DND-41 (cell line): ENCODE results near the gene PPP1CC.

Source experiments
- EZH2 ChIP-seq: IDR thresholded peaks from 3 replicates; pipeline ENCODE4 v1.6.1; 2012; ENCODE audit warnings: borderline replicate concordance, low read depth, mild to moderate bottlenecking, moderate library complexity, low read length, inconsistent platforms; ENCODE audit not compliant: severe bottlenecking
- TF ChIP-seq, protein P1 (sequence below): IDR thresholded peaks from 2 replicates; pipeline ENCODE4 v1.5.1; 2012; ENCODE audit warnings: borderline replicate concordance, low read length, moderate library complexity, mild to moderate bottlenecking; ENCODE audit not compliant: poor library complexity, severe bottlenecking; ENCODE audit errors: extremely low read depth

DNA sequence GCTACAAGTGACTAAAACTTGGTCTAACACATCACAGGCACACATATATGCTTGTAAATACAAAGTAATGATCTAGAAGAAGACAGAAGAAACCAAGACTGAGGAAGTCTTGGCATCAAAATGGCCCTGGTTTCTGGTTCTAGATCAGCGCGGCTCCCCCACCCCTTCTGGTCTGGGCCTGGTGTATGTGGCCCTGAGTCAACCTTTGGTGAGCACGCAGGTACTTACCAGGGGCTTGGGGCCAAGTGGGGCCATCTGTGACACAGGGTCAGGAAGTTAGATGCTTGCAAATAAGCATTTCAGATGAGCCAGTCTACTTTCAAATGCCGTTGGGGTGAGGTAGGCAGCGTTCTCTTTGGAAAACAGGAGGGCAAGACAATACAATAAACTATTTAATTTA lies 40.6 kb downstream of the PPP1CC start:
- TF ChIP-seq, protein P1, sequence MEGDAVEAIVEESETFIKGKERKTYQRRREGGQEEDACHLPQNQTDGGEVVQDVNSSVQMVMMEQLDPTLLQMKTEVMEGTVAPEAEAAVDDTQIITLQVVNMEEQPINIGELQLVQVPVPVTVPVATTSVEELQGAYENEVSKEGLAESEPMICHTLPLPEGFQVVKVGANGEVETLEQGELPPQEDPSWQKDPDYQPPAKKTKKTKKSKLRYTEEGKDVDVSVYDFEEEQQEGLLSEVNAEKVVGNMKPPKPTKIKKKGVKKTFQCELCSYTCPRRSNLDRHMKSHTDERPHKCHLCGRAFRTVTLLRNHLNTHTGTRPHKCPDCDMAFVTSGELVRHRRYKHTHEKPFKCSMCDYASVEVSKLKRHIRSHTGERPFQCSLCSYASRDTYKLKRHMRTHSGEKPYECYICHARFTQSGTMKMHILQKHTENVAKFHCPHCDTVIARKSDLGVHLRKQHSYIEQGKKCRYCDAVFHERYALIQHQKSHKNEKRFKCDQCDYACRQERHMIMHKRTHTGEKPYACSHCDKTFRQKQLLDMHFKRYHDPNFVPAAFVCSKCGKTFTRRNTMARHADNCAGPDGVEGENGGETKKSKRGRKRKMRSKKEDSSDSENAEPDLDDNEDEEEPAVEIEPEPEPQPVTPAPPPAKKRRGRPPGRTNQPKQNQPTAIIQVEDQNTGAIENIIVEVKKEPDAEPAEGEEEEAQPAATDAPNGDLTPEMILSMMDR: no peak
- no peak for TF ChIP-seq EZH2
